ENCODE results near the gene CCDC85B.
"Not testable (repeated sequence)": the region's sequence is repeated elsewhere in the genome, so short reads cannot be mapped to it uniquely, and the experiment has no call there.

GRCh38 chr11:65892137-65892540, 1.7 kb downstream of the CCDC85B start:
- TF ChIP-seq, protein P1, sequence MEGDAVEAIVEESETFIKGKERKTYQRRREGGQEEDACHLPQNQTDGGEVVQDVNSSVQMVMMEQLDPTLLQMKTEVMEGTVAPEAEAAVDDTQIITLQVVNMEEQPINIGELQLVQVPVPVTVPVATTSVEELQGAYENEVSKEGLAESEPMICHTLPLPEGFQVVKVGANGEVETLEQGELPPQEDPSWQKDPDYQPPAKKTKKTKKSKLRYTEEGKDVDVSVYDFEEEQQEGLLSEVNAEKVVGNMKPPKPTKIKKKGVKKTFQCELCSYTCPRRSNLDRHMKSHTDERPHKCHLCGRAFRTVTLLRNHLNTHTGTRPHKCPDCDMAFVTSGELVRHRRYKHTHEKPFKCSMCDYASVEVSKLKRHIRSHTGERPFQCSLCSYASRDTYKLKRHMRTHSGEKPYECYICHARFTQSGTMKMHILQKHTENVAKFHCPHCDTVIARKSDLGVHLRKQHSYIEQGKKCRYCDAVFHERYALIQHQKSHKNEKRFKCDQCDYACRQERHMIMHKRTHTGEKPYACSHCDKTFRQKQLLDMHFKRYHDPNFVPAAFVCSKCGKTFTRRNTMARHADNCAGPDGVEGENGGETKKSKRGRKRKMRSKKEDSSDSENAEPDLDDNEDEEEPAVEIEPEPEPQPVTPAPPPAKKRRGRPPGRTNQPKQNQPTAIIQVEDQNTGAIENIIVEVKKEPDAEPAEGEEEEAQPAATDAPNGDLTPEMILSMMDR (IDR thresholded peaks at IDR 0.05; ENCODE audit: poor library complexity) = not testable (repeated sequence)
- not testable (repeated sequence) for TF ChIP-seq EZH2 (IDR thresholded peaks at IDR 0.05; ENCODE audit: borderline replicate concordance); EZH2phosphoT487 (IDR thresholded peaks at IDR 0.05; ENCODE audit: low read depth, severe bottlenecking, unreplicated experiment)
